GM21576 (cell line): ENCODE results near the gene PAQR4.

Experiments
- ATAC-seq: cut with Tn5 transposase; IDR thresholded peaks from one replicate; pipeline ENCODE4 v1.9.1; 2021; ENCODE audit warnings: mild to moderate bottlenecking, moderate library complexity; ENCODE audit not compliant: unreplicated experiment

PAQR4 gene

DNA sequence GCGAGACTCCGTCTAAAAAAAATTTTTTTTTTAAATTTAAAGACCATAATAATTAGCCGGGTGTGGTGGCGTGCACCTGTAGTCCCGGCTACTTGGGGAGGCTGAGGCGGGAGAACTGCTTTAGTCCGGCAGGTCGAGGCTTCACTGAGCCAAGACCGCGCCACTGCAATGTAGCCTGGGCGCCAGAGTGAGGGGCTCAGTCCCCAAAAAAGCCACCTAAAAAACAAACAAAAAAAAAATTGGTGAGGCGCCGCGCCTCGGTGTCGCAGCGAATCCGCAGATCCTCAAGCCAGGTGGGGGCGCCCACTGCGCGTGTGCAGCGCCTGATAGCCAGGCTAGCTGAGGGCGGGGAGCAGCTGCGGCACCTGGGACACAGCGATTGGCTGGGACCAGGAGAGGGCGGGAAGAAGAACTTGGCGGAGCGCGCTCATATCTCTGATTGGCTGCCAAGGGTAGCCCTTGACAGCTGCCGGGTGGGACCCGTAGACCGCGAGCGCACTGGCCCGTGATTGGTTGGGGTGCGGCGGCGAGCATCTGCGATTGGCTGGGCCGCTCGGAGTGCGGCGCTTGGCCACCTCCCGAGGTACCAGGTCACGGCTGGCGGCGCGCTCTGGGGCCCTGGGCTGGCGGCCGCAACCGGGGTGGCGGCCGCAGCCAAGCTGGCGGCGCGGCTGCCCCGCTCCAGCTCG, 34.6 kb downstream of the PAQR4 start:
- peak; percentile 94 for ATAC-seq

DNA sequence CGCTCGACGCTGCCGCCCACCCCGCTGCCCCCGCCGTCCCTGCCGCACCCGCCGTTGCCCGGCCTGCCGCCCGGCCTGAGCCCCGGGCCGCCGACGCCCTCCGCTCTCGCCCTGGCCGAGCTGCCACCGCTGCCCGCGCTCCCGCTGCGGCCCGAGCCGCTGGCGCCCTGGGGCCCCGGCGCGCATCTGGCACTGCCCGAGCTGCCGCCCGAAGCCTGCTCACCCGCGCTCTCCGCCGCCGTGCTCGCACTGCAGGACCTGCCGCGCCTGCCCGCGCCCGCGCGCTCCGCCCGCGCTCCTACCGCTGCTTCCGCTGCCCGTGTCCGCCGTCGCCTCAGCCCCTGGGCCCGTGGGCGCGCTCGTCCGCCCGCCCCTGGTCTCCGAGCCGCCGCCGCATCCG, 35.2 kb downstream of the PAQR4 start:
- peak; percentile 15 for ATAC-seq

DNA sequence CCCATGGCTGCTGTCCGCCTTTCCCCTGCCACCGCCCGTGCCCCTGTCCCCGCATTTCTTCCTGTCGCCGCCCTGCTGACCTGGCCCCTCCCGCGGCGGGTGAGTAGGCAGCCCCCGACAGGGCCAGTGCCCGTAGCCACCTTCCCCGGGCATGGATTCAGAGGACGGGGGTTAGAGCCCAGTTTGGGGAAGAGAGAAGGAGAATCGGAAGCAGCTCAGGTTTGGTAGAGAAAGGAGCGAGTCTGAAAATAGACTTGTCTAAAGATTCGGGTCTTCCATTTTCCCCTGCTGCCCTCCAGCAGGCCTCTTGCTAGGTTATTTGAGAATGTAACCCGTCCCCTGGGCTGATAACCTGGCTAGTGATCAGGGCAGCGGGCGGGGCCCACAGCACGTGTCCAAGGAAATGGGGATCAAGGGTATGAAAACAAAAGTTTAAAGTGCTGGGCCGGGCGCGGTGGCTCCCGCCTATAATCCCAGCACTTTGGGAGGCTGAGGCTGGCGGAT, 35.7 kb downstream of the PAQR4 start:
- no peak for ATAC-seq

DNA sequence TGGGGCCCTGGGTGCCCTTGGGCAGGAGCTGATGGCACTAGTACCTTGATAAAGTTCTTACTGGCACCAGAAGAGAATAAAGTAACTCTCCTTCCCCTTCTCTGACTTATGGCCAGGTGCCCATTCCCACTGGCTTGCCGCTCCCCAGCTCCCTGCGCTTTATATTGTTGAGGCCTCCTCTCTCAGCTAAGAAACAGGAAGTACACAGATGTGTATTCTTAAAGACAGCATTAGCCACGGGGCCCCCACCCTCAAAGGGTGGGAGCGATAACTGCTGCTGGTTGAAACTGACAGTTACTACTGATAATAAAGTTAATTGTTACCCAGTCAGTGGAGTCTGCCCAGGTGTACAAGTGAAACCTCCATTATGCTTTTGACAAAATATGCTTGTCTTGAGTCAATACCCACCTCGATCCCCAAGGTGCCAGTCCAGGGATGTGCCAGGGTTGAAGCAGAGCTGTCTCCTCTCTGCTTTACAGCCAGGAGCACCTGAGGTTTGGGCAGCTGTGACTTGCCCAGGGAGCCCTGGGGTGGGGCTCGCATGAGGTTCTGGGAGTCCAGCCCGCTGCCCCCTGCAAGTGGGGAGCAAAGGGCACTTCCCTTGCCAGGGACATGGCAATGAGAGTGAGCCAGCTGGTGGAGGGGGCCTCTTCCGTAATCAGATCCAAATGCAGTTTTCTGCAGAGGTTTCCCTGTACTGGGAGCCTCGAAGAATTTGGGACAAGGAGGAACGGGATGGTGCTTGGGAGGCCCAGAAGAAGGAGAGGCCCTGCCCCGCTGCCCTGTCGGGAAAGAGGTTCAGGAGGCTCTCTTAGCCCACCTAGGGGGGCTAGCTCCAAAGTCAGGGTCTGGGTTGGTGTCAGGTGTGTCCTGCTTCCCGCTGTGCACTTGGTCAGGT, 38.2 kb downstream of the PAQR4 start:
- no peak for ATAC-seq

DNA sequence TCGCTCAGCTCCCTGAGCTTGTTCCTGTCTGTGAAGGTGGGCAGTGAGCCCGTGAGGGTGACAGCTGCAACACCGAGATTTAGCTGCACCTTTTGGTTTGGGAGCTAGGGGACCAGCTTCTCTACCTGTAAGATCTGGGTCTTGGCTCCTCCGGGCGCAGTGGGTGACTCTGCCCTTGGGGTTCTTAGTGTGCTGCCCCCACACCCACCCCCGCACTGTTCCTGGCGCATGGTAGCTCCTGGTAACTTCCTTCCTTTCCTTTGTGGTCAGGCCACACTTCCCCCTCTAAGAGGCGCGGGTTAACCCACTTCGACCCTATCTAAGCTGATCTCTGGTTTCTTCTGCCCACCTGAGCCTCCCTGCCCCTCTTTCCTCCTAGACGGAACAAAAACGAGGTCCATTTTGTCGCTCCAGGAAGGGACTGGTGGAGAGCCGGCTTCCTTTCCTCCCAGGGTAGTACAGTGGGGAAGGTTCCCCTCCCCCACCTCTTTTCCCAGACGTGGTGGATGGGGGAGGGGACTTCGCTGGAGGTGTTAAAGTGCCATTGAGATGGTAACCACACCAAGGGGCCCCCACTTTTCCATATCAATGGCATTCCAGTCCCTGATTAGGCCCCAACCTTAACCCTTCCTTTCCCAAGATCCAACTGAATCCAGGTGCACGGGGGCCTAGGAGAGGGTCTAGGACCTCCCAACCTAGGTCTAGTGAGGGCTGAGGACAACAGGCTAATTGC, 39.0 kb downstream of the PAQR4 start:
- no peak for ATAC-seq

DNA sequence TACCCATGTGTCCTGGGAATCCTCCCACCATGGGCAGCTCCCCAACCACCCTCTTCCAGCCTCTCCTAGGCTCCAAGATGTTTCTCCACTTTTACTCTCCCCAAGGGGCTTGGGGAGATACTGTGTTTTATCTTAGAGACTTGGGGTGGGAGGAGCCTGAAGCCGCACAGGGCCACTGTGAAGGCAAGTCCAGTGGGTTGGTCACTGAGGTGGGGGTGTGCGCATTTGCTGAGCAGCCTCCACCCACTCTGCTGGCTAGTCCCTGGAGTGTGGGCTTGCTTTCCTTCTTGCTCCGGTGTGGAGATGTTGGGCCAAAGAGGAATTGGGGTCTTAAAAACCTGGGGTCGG, 39.5 kb downstream of the PAQR4 start:
- no peak for ATAC-seq

DNA sequence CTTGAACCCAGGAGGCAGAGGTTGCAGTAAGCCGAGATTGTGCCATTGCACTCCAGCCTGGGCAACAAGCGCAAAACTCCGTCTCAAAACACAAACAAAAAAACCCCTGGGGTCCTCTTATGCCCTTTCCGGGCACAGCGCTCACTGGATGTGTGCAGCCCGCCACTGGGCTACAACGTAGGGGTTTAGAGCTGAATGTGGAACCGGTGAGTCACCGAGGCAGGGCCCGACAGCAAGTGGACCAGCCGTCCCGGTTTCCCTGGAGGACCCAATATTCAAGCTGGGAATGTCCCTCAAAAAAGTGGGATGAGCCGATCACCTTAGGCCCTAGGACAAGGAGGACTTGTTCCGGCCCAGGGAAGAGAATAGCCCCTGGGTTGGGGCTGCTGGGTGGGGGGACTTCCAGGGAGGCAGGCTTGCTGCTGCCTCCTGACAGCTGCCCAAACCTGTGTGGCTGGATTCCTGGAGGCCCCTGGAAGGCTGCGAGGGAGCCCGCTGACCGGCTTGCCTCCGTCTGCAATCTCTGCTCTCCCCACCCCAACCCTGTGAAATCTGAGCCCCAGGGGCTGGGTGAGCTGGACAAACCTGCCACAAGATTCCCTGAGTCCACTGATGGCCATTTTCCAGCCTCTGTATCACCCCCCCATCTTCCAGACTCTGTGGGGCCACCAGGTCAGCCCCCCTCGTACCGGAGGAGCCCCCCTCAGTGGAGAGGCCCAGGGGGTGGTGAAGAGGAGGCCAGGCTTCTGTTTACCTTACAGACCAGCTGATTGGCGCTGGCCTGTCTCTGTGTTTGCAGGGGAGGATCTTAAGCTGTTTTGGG, 40.6 kb downstream of the PAQR4 start:
- ATAC-seq = no peak

DNA sequence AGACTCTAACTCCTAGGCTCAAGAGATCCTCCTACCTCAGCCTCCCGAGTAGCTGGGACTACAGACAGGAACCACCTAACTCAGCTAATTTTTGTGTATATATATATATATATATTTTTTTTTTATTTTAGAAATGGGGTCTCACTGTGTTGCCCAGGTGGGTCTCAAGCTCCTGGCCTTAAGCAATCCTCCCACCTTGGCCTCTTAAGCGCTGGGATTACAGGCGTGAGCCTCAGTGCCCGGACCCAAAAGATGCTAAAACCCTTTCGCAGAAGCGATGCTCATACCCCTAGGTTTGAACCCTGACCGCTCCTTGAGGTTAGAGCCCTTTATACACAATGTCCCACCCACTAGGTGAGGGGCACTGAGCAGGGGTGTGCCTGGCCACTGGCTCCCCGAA, 41.4 kb downstream of the PAQR4 start:
- ATAC-seq = no peak

DNA sequence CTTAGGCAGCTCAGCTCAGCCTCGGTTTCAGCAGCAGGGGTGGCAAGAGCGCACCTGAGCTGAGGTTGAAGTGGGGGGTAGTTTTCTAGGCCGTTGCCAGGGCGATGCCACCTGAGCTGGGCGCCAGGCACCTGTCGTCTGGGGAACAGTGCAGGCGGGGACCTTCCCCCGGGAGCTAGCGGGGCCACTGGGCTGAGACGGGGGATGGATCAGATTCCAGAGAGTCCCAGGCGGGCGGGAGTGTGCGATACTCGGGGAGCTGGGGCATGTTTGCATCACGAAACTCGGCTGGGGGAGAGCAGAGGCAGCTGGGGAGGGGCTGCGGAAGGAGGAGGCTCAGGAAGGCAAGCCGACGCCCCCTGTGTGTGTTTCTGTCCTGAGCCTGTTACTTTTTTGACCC, 43.1 kb downstream of the PAQR4 start:
- ATAC-seq = no peak

DNA sequence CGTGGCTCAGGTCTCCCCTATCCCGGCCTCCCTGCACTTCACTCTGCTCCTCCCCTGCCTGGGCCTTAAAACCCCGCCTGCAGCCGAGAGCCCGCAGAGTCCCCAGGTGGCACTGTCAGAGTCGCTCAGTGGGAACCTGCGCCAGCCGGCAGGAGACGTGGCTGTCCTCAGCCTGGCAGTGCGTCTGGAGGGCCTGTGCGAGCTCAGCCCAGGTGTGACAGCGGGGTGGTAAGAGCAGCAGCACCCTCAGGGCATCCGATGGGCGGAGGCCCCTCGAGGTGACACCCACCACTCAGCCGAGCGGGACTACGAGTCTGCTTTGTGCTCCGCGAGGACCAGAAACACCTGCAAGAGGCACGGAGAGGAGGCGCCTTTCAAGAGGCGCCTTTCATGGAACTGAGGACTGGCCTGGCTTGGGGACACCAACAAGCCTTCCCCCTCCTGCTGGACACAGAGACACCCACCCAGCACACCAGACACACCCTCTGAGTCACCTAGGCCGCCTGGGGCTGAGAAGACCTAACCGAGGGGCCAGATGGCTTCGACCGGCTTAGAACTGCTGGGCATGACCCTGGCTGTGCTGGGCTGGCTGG, 43.8 kb downstream of the PAQR4 start, which contains the start of gene CLDN9:
TSS of gene CLDN9 (plus strand) at position 96 of the 593 bp plus-strand sequence. CDS start at position 536, 440 bp downstream.
- ATAC-seq = no peak

DNA sequence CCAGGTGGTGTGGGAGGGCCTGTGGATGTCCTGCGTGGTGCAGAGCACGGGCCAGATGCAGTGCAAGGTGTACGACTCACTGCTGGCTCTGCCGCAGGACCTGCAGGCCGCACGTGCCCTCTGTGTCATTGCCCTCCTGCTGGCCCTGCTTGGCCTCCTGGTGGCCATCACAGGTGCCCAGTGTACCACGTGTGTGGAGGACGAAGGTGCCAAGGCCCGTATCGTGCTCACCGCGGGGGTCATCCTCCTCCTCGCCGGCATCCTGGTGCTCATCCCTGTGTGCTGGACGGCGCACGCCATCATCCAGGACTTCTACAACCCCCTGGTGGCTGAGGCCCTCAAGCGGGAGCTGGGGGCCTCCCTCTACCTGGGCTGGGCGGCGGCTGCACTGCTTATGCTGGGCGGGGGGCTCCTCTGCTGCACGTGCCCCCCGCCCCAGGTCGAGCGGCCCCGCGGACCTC, 44.4 kb downstream of the PAQR4 start:
- no peak for ATAC-seq

DNA sequence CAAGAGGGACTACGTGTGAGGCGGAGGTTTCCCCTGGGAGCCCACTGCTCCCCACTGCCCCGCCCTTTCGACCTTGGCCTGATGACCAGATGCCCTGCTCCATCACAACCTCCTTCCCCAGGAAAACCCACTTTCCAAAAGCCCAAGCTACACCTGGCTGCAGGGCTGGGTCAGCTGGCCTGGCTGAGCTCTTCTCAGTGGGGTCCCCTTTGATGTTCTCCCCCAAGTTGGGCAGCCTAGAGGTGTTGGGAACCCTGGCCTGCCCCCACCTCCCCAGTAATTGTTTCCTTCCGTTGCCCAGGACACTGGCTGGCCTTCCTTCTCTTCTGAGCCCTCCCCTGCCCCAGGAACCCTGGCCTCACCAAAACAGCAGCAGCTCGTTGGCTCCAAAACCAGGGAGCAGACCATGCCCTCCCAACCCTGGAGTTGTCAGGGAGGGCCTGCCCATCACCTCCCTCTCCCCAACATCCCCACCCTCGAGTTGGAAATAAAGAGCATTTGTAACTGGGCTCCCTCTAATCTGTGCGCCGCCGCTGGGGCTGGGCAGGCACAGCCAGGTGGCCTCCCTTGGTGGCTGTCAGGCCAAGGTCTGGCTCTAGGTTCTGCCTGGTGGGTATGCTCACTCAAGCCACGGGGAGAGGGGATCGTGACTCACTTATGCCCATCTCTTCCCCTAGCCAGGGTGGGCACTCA, 45.0 kb downstream of the PAQR4 start:
- ATAC-seq = no peak

DNA sequence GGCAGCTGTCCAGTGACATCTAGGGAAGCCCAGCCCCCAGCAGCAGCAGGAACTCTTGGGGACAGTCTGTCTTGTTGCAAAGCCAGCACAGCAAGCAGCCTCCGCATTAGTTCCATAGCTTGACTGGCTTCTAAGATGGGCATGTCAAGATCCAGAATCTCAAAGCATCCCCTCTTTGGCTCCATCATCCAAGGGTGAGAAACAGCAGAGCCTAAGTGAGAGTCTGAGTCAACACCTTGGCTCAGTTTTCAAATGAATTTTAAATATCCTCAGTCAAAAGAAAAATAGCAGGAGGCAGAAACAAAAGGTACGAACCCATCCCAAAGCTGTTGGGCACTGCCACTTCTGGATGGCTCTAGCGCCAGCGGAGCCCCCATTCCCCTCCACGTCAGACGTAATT, 45.8 kb downstream of the PAQR4 start:
- ATAC-seq = no peak

DNA sequence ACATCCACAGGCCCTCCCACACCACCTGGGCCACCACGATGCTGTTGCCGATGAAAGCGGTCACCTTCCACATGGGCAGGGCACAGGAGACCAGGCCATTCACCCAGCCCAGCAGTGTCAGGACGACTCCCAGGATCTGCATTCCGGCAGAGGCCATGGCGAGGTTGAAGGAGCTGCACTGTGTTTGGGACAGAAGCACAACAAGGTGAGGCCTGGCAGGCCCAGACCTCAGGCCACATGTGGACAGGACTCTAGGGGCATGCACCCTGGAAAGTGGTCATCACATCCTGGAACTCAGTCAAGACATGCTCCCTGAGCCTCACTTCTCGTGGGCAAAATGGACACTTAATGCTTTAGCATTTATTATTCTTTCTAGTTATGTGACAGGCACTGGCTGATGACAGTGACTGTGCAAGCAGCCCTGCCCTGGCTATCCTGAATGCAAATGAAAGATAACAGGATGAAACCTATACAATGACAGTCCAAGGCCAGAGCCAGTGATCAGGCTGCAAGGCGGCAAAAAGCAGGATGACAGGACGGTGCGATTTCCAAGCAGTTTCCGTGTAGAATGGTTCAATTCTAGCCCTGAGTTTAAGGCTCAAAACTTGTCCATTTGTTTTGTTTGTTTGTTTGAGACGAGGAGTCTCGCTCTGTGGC, 46.8 kb downstream of the PAQR4 start:
- no peak for ATAC-seq

DNA sequence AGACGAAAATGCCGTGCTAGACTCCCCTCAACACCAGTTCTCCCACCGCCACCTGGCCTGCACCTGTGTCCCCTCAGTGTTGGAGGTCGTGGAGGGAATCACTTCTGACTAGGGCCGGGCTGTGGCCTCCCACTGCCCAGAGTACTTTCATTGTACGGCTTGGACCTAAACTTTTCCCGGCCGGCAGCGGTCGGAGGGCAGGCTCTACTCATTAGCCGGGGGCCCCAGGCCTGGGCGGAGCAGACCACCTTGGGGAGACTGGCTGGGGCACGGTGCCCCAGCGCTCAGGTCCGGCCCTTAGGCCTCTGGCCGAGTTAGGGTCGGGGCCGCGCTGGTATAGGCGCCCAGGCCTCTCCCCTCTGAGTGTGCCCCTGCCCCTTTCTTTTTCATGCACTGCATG, 48.2 kb downstream of the PAQR4 start:
- ATAC-seq = no peak

DNA sequence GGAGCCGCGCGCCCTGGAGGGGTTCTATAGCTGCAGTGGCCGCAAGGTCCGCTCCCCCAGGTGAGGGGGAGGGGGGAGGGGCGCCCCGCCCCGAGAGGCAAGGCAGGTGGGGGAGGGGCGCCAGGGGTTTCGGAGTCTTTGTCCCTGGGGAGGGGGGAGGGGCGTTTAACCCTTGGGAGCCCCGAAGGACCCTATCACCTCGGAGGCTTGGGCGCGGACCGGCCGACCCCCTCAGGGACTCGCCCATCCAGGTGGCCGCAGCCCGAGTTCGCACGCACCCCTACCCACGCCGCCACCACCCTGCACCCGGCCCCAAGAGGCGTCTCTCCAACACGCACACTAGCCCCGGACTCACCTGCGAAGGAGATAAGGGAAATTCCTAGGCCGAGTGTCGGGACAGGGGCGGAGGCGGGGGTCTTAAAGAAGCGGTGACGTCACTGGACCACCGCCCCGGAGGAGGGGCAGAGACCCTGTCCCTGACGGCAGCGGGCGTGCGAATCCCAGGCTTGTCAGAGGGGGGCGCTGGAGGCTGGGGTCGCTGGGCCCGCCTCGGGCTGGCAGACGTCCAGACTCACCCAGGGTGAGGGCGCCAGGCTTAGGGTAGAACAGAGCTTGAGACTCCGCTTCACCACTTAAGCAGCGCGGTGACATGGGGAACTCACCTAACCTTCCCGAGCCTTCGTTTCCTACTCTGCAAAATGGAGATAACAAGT, 48.8 kb downstream of the PAQR4 start, which contains the start of gene CLDN6:
TSS of gene CLDN6 (minus strand) at position 390 of the 713 bp plus-strand sequence. CDS start 2,162 bp downstream, outside the sequence.
- ATAC-seq = no peak

DNA sequence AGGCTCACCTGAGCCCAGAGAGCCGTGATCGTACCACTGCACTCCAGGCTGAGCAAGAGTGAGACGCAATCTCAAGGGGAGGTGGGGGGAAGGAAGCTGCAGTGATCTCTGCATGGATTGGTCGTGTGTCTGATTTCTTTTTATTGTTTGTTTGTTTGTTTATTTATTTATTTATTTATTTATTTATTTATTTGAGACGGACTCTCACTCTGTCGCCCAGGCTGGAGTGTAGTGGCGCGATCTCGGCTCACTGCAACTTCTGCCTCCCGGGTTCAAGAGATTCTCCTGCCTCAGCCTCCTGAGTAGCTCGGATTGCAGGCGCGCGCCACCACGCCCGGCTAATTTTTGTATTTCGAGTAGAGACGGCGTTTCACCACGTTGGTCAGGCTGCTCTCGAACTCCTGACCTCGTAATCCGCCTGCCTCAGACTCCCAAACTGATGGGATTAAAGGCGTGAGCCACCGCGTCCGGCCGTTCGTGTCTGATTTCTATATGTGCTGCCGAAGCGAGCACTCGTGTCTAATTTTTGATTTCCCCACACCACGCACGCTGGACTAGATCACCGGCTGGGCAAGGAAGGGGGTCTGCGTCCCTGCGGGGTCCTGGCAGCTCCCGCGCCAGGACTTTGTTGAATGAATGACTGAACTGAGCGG, 50.6 kb downstream of the PAQR4 start:
- ATAC-seq = no peak

DNA sequence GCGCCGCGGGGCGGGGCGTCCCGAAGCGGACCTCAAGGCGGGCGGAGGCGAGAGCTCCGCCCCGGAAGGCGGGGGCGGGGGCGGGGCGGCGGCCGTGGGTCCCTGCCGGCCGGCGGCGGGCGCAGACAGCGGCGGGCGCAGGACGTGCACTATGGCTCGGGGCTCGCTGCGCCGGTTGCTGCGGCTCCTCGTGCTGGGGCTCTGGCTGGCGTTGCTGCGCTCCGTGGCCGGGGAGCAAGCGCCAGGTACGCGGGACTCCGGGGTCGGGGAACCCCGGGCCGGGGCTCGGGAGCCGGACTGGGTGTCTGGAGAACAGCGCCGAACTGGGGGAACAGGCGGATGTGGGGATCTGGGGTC, 51.1 kb downstream of the PAQR4 start, which contains the start of gene TNFRSF12A:
TSS of gene TNFRSF12A (plus strand) at position 122 of the 357 bp plus-strand sequence. CDS start at position 152, 30 bp downstream.
- no peak for ATAC-seq
